SK-N-SH (cell line): Measurements from ENCODE around the gene TWF1. TPM values are rescaled to one million over a fixed set of nuclear protein-coding genes. Genes with fewer than 3 reads are reported as not detected.

Experiments used
- CTCF ChIA-PET: fragments of 300-600, 350-600 bp; formaldehyde crosslinking; extraction: SDS; loops from one replicate; lab custom pipeline; 2021; lab: Yijun Ruan, JAX
- POLR2A ChIA-PET: fragments of 350-600 bp; sonication (Branson Sonifier 250); formaldehyde crosslinking; extraction: SDS; loops from one replicate; lab custom pipeline; 2020; ENCODE audit warnings: antibody characterized with exemption, inconsistent platforms; lab: Yijun Ruan, JAX
- DNase-seq: peaks from one replicate; pipeline ENCODE4 v3.0.0; 2012
- H2AFZ ChIP-seq: fragments of 200-600 bp; sonication (generic); 2 replicates; pipeline ENCODE4 v1.8.1; 2016; ENCODE audit warnings: antibody characterized with exemption, mild to moderate bottlenecking, low read depth
- H3F3A ChIP-seq: fragments of 200-600 bp; sonication (generic); replicated peaks from 2 replicates; pipeline ENCODE3; 2016; ENCODE audit warnings: antibody characterized with exemption, mild to moderate bottlenecking; ENCODE audit not compliant: insufficient read depth
- H3K27ac ChIP-seq, 2 experiments: fragments of 200-500 bp in 1 of 2; fragments of 200-600 bp in 1 of 2; sonication (Bioruptor generic) in 1 of 2; sonication (generic), shearing (Covaris generic) in 1 of 2; 2 replicates each; pipeline versions ENCODE4 v1.5.1 to v1.6.1; 2014 to 2016; ENCODE audit warnings: low read depth in 2 of 2, inconsistent platforms in 1 of 2, low read length in 1 of 2, mild to moderate bottlenecking in 1 of 2, mixed read lengths in 1 of 2
- H3K27me3 ChIP-seq: fragments of 200-600 bp; sonication (generic), shearing (Covaris generic); 2 replicates; pipeline ENCODE4 v1.6.1; 2016; ENCODE audit warnings: mixed run types; ENCODE audit not compliant: insufficient read depth
- H3K36me3 ChIP-seq, 2 experiments: fragments of 200-500 bp in 1 of 2; fragments of 200-600 bp in 1 of 2; sonication (Bioruptor generic) in 1 of 2; sonication (generic) in 1 of 2; replicated peaks in 1 of 2; 2 replicates each; pipeline versions ENCODE3 to v1.5.1; 2014 to 2016; ENCODE audit warnings: low read length in 1 of 2, mild to moderate bottlenecking in 1 of 2; ENCODE audit not compliant: insufficient read depth in 2 of 2, control insufficient read depth in 1 of 2
- H3K4me1 ChIP-seq, 2 experiments: fragments of 200-500 bp in 1 of 2; fragments of 200-600 bp in 1 of 2; sonication (Bioruptor generic) in 1 of 2; sonication (generic), shearing (Covaris generic) in 1 of 2; 2 replicates each; pipeline versions ENCODE4 v1.5.1 to v1.6.1; 2014 to 2016; ENCODE audit warnings: low read depth in 1 of 2, low read length in 1 of 2, mixed run types in 1 of 2; ENCODE audit not compliant: insufficient read depth in 2 of 2, control insufficient read depth in 1 of 2
- H3K4me2 ChIP-seq: fragments of 200-600 bp; sonication (generic), shearing (Covaris generic); 2 replicates; pipeline ENCODE4 v1.6.1; 2017; ENCODE audit warnings: mixed run types
- H3K4me3 ChIP-seq, 2 experiments: fragments of 200-500 bp in 1 of 2; fragments of 200-600 bp in 1 of 2; sonication (Bioruptor generic) in 1 of 2; sonication (generic), shearing (Covaris generic) in 1 of 2; 2 replicates each; pipeline versions ENCODE4 v1.5.1 to v1.8.1; 2014 to 2016; ENCODE audit warnings: low read depth in 2 of 2, inconsistent platforms in 1 of 2, low read length in 1 of 2, mild to moderate bottlenecking in 1 of 2, mixed read lengths in 1 of 2, moderate library complexity in 1 of 2
- H3K79me2 ChIP-seq: fragments of 200-600 bp; sonication (generic); 2 replicates; pipeline ENCODE4 v1.8.1; 2017; ENCODE audit warnings: mild to moderate bottlenecking; ENCODE audit not compliant: insufficient read depth
- H3K9ac ChIP-seq: fragments of 200-600 bp; sonication (generic); 2 replicates; pipeline ENCODE4 v1.6.1; 2017; ENCODE audit warnings: mixed run types
- H3K9me2 ChIP-seq: fragments of 200-600 bp; sonication (generic); 2 replicates; pipeline ENCODE4 v1.6.1; 2017; ENCODE audit warnings: mixed run types
- H3K9me3 ChIP-seq: fragments of 200-600 bp; sonication (generic); 2 replicates; pipeline ENCODE4 v1.6.1; 2017; ENCODE audit warnings: mixed run types, mild to moderate bottlenecking, moderate library complexity
- H4K20me1 ChIP-seq: fragments of 200-600 bp; sonication (generic); 2 replicates; pipeline ENCODE4 v1.6.1; 2017; ENCODE audit warnings: mild to moderate bottlenecking, mixed run types; ENCODE audit not compliant: insufficient read depth
- CHD2 ChIP-seq: fragments of 150-350 bp; IDR thresholded peaks from 2 replicates; pipeline ENCODE4 v1.6.1; 2018; ENCODE audit warnings: low read length; ENCODE audit not compliant: partially characterized antibody
- FOSL2 ChIP-seq: IDR thresholded peaks from 2 replicates; pipeline ENCODE4 v1.4.0; 2012; ENCODE audit warnings: low read depth, mild to moderate bottlenecking, moderate library complexity, borderline replicate concordance
- GABPA ChIP-seq: IDR thresholded peaks from 2 replicates; pipeline ENCODE4 v1.4.0; 2012; ENCODE audit warnings: low read depth, mild to moderate bottlenecking
- GATA2 ChIP-seq: sonication (generic); formaldehyde crosslinking; IDR thresholded peaks from 2 replicates; pipeline ENCODE4 v1.5.0; 2020; ENCODE audit warnings: mild to moderate bottlenecking, missing genetic modification reagents
- MAX ChIP-seq: IDR thresholded peaks from 2 replicates; pipeline ENCODE4 v1.4.0; 2012; ENCODE audit warnings: low read depth
- MEF2A ChIP-seq: IDR thresholded peaks from 2 replicates; pipeline ENCODE4 v1.4.0; 2012; ENCODE audit warnings: low read depth, borderline replicate concordance
- MXI1 ChIP-seq: IDR thresholded peaks from 2 replicates; pipeline ENCODE4 v1.6.1; 2012; ENCODE audit warnings: mild to moderate bottlenecking, low read depth, low read length, improper control_type of control experiment
- NFIC ChIP-seq: IDR thresholded peaks from 2 replicates; pipeline ENCODE4 v1.4.0; 2012; ENCODE audit warnings: borderline replicate concordance
- POLR2AphosphoS5 ChIP-seq: IDR thresholded peaks from 2 replicates; pipeline ENCODE4 v1.6.1; 2012; ENCODE audit warnings: low read depth, low read length
- RCOR1 ChIP-seq: fragments of 150-350 bp; IDR thresholded peaks from 2 replicates; pipeline ENCODE4 v1.6.1; 2017; ENCODE audit warnings: antibody characterized with exemption, low read length
- SMC3 ChIP-seq: IDR thresholded peaks from 2 replicates; pipeline ENCODE4 v1.6.1; 2012; ENCODE audit warnings: low read depth, low read length, improper control_type of control experiment
- TAF1 ChIP-seq: IDR thresholded peaks from 2 replicates; pipeline ENCODE4 v1.6.1; 2012; ENCODE audit warnings: low read depth, mild to moderate bottlenecking, low read length, moderate library complexity, borderline replicate concordance
- TCF12 ChIP-seq: IDR thresholded peaks from 2 replicates; pipeline ENCODE4 v1.4.0; 2012
- TEAD4 ChIP-seq: IDR thresholded peaks from 2 replicates; pipeline ENCODE4 v1.4.0; 2012; ENCODE audit warnings: mild to moderate bottlenecking, borderline replicate concordance; ENCODE audit not compliant: insufficient read depth
- USF1 ChIP-seq: IDR thresholded peaks from 2 replicates; pipeline ENCODE4 v1.4.0; 2012; ENCODE audit warnings: low read depth, borderline replicate concordance
- WGBS: methylation state at CpG from one replicate; pipeline ENCODE4 v1.1.6; 2017; ENCODE audit warnings: low lambda C conversion rate; 5-methylcytosine and 5-hydroxymethylcytosine counted together
- polyA plus RNA-seq, 3 experiments: library from polyadenylated mRNA; depleted of rRNA; stranded (reverse); fragments of >200 nt; gene quantifications; 2 replicates each; pipeline ENCODE4 v1.2.3, GENCODE V29; 2012
- TF ChIP-seq, protein P1 (sequence below): fragments of 150-350 bp; IDR thresholded peaks from 2 replicates; pipeline ENCODE4 v1.6.1; 2017; ENCODE audit warnings: antibody characterized with exemption, low read length, low read depth, borderline replicate concordance
- TF ChIP-seq, protein P2 (sequence below): IDR thresholded peaks from 2 replicates; pipeline ENCODE4; 2012

The TWF1 gene
- polyA plus RNA-seq, 1 of the 3 experiments (the other 2 are of a cell fraction): 36.9 TPM

- Histone ChIP-seq H3K4me1 (peaks cover 0 to 11% of the 10 kb centered on the region in 2 experiments; a peak in 2 of 4 replicates), H3K27ac (no peak overlapping the region; a peak in 2 of 4 replicates), H3F3A (peaks cover 3% of the 10 kb centered on the region), H3K9me3 (no peaks in the 10 kb centered on the region), H3K9me2 (no peaks in the 10 kb centered on the region), H3K79me2 (peaks cover 37% of the 10 kb centered on the region), H2AFZ (peak overlapping the region; percentile 91), H3K4me3 (peak overlapping the region in 1 of 2 experiments; percentile 94; a peak in 1 of 4 replicates), H4K20me1 (peaks cover 18% of the 10 kb centered on the region), H3K36me3 (peaks cover 19 to 20% of the 10 kb centered on the region in 2 experiments), H3K27me3 (no peaks in the 10 kb centered on the region), H3K9ac (no peak overlapping the region), H3K4me2 (peak overlapping the region; percentile 76; the same call in 1 of the 2 replicates)
- 94% methylated on average over 3 of the region's 3 CpGs for WGBS
- ChIA-PET POLR2A (interaction anchor here (2.5 kb wide), 1 partner anchor 28 kb away, joined by 16 read pairs; the partner anchor contains the start of gene TMEM117), CTCF (interaction anchor here (1.1 kb wide), 1 partner anchor 75 kb away, joined by 4 read pairs; no protein-coding TSS in a partner anchor)
- TF ChIP-seq POLR2AphosphoS5 (no peak), USF1 (no peak), GABPA (no peak), TAF1 (no peak), FOSL2 (no peak), SMC3 (no peak), MAX (no peak), RCOR1 (no peak), TEAD4 (no peak), GATA2 (CRISPR knock-in tag) (no peak), CHD2 (no peak), TCF12 (no peak), MEF2A (no peak), MXI1 (no peak), NFIC (no peak)
- TF ChIP-seq, protein P1, sequence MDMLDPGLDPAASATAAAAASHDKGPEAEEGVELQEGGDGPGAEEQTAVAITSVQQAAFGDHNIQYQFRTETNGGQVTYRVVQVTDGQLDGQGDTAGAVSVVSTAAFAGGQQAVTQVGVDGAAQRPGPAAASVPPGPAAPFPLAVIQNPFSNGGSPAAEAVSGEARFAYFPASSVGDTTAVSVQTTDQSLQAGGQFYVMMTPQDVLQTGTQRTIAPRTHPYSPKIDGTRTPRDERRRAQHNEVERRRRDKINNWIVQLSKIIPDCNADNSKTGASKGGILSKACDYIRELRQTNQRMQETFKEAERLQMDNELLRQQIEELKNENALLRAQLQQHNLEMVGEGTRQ: no peak
- TF ChIP-seq, protein P2, sequence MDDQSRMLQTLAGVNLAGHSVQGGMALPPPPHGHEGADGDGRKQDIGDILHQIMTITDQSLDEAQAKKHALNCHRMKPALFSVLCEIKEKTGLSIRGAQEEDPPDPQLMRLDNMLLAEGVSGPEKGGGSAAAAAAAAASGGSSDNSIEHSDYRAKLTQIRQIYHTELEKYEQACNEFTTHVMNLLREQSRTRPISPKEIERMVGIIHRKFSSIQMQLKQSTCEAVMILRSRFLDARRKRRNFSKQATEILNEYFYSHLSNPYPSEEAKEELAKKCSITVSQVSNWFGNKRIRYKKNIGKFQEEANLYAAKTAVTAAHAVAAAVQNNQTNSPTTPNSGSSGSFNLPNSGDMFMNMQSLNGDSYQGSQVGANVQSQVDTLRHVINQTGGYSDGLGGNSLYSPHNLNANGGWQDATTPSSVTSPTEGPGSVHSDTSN: no peak
- DNase-seq: no peak
Measured at GRCh38 chr12:43807386-43807785, 1.3 kb upstream of the TWF1 start.
